HEK293 (cell line): ENCODE data around the gene CACNA2D4.

Source experiments
- ZNF140 ChIP-seq: fragments of 450-650 bp; formaldehyde crosslinking; IDR thresholded peaks from 2 replicates; pipeline ENCODE4 v1.5.1; 2016; ENCODE audit warnings: missing biosample characterization, missing genetic modification characterization
- ZNF350 ChIP-seq: fragments of 450-650 bp; formaldehyde crosslinking; IDR thresholded peaks from 2 replicates; pipeline ENCODE4 v1.5.0; 2017; ENCODE audit warnings: missing biosample characterization, mild to moderate bottlenecking, missing genetic modification characterization
- ZNF514 ChIP-seq: fragments of 450-650 bp; formaldehyde crosslinking; IDR thresholded peaks from 2 replicates; pipeline ENCODE4 v1.5.1; 2016; ENCODE audit warnings: missing biosample characterization, missing genetic modification characterization

GRCh38 chr12:1885599-1886245 lies 32.7 kb downstream of the CACNA2D4 start:
- TF ChIP-seq ZNF514 (no peak), ZNF140 (tag by site-specific recombination) (no peak), ZNF350 (tag by site-specific recombination) (no peak)
